ENCODE data around the gene SFI1. TPM values are rescaled to one million over a fixed set of nuclear protein-coding genes. Genes with fewer than 3 reads are reported as not detected.

SFI1 gene
- total RNA-seq, 6 donors from 2014 or later, result 21.0 to 166 (median 51.7) TPM

GRCh38 chr22:31628969-31629708, 132.8 kb downstream of the SFI1 start:
- H3K27ac ChIP-seq, result peak overlapping the region; percentile 89 to 98 (median 95)
- no peak for DNase-seq
- H3K27me3 ChIP-seq, result no peaks in the 10 kb centered on the region
- ATAC-seq (ENCODE audit: low FRiP score in 2 of 2), result no peak
- no peaks in the 10 kb centered on the region for H3K9me3 ChIP-seq
- peaks cover 0 to 8% (median 1%) of the 10 kb centered on the region in 4 donors for H3K36me3 ChIP-seq
- H3K4me3 ChIP-seq, result peak overlapping the region in 2 of 4 donors; percentile 73 to 84
- no peak for TF ChIP-seq POLR2A (IDR thresholded peaks at IDR 0.05)
- no peak for TF ChIP-seq EP300 (IDR thresholded peaks at IDR 0.05)
- TF ChIP-seq POLR2AphosphoS5 (IDR thresholded peaks at IDR 0.05), result no peak
- WGBS, 2 donors, result 80 to 82% methylated on average over 17 of the region's 17 CpGs
- H3K4me1 ChIP-seq, result peaks cover 54 to 83% (median 58%) of the 10 kb centered on the region in 4 donors

GRCh38 chr22:31629741-31630184, 133.4 kb downstream of the SFI1 start:
- 17 to 27% methylated on average over 6 to 14 of the region's 14 CpGs for WGBS, 2 donors
- Histone ChIP-seq H3K27me3 (no peaks in the 10 kb centered on the region), H3K9me3 (no peaks in the 10 kb centered on the region), H3K36me3 (peaks cover 0 to 8% (median 1%) of the 10 kb centered on the region in 4 donors), H3K4me1 (peaks cover 54 to 85% (median 59%) of the 10 kb centered on the region in 4 donors), H3K27ac (peak overlapping the region; percentile 89 to 98 (median 95)), H3K4me3 (peak overlapping the region; percentile 68 to 84 (median 78))
- DNase-seq (no peak), ATAC-seq (ENCODE audit: low FRiP score in 2 of 2) (no peak)
- no peak for TF ChIP-seq CTCF (IDR thresholded peaks at IDR 0.05)
- TF ChIP-seq POLR2AphosphoS5 (IDR thresholded peaks at IDR 0.05), result no peak
- TF ChIP-seq EP300 (IDR thresholded peaks at IDR 0.05), result no peak
- TF ChIP-seq POLR2A (IDR thresholded peaks at IDR 0.05), result no peak

GRCh38 chr22:31630331-31631329, 134.3 kb downstream of the SFI1 start:
- peak; percentile 78 to 92 for ATAC-seq (ENCODE audit: low FRiP score in 2 of 2)
- 4 to 20% methylated on average over 10 to 44 of the region's 65 CpGs for whole genome bisulfite sequencing, 2 donors
- Histone ChIP-seq H3K27me3 (no peaks in the 10 kb centered on the region), H3K27ac (peak overlapping the region; percentile 89 to 98 (median 95)), H3K36me3 (peaks cover 0 to 2% (median 0%) of the 10 kb centered on the region in 4 donors), H3K4me1 (peaks cover 49 to 82% (median 59%) of the 10 kb centered on the region in 4 donors), H3K9me3 (no peaks in the 10 kb centered on the region), H3K4me3 (peak overlapping the region; percentile 68 to 84 (median 78))
- DNase-seq, result peak; percentile 90 to 95
- TF ChIP-seq POLR2A (IDR thresholded peaks at IDR 0.05) (peak in 2 of 4 donors; percentile 53 to 70), POLR2AphosphoS5 (IDR thresholded peaks at IDR 0.05) (peak; percentile 86 to 97), EP300 (IDR thresholded peaks at IDR 0.05) (peak in 3 of 4 donors; percentile 85 to 90 (median 90)), CTCF (IDR thresholded peaks at IDR 0.05) (peak in 2 of 6 experiments; percentile 7 to 12)

- H3K4me3 ChIP-seq, result peak overlapping the region in 3 of 4 donors; percentile 68 to 84 (median 73)
- H3K36me3 ChIP-seq, result no peaks in the 10 kb centered on the region
- H3K27me3 ChIP-seq, result no peaks in the 10 kb centered on the region
- TF ChIP-seq CTCF (IDR thresholded peaks at IDR 0.05) (no peak), EP300 (IDR thresholded peaks at IDR 0.05) (no peak), POLR2A (IDR thresholded peaks at IDR 0.05) (no peak), POLR2AphosphoS5 (IDR thresholded peaks at IDR 0.05) (no peak)
- H3K27ac ChIP-seq, result peak overlapping the region; percentile 89 to 98 (median 95)
- DNase-seq (no peak), ATAC-seq (ENCODE audit: low FRiP score in 2 of 2) (no peak)
- H3K4me1 ChIP-seq, result peaks cover 42 to 81% (median 54%) of the 10 kb centered on the region in 4 donors
- 76 to 79% methylated on average over 5 to 9 of the region's 9 CpGs for WGBS, 2 donors
- H3K9me3 ChIP-seq, result no peaks in the 10 kb centered on the region
These were observed 135.1 kb downstream of the SFI1 start for GRCh38 chr22:31631436-31631835.
